Stomach (tissue), 9 donors: ENCODE results near the gene IL2. TPM values are rescaled to one million over a fixed set of nuclear protein-coding genes. Genes with fewer than 3 reads are reported as not detected.

ENCODE experiments used
- DNase-seq, 2 donors: peaks; one replicate each; pipeline versions ENCODE4 v3.0.0 to v3.0.0-alpha.2; 2013 to 2019
- H3K27ac ChIP-seq, 5 donors: fragments of 200-600 bp in 4 of 5; sonication (generic) in 4 of 5; one replicate each; pipeline ENCODE4 v1.5.1; 2013 to 2019; ENCODE audit warnings: mild to moderate bottlenecking in 1 of 5, moderate library complexity in 1 of 5
- H3K27me3 ChIP-seq, 3 donors: fragments of 200-600 bp; sonication (generic); one replicate each; pipeline ENCODE4 v1.5.1; 2017 to 2019; ENCODE audit warnings: mixed run types in 1 of 3
- H3K36me3 ChIP-seq, 4 donors: fragments of 200-600 bp; sonication (generic); 1 replicate in 3 of 4; 2 replicates in 1 of 4; pipeline ENCODE4 v1.5.1; 2016 to 2019
- H3K4me1 ChIP-seq, 4 donors: fragments of 200-600 bp; sonication (generic); one replicate each; pipeline ENCODE4 v1.5.1; 2016 to 2019
- H3K4me3 ChIP-seq, 4 donors: fragments of 200-600 bp; sonication (generic) in 3 of 4; one replicate each; pipeline ENCODE4 v1.5.1; 2016 to 2019; ENCODE audit warnings: mild to moderate bottlenecking in 1 of 4
- H3K9me3 ChIP-seq, 4 donors: fragments of 200-600 bp; sonication (generic); one replicate each; pipeline ENCODE4 v1.5.1; 2016 to 2019
- EP300 ChIP-seq: sonication (generic); formaldehyde crosslinking; IDR thresholded peaks from one replicate; pipeline ENCODE4 v1.6.1; 2017; ENCODE audit warnings: antibody characterized with exemption
- POLR2A ChIP-seq, 4 donors: fragments of 450-650 bp; IDR thresholded peaks; one replicate each; pipeline ENCODE4 v1.6.1; 2016; ENCODE audit warnings: antibody characterized with exemption in 4 of 4, control low read depth in 2 of 4, mild to moderate bottlenecking in 1 of 4, moderate library complexity in 1 of 4
- POLR2AphosphoS5 ChIP-seq, 3 donors: sonication (generic); formaldehyde crosslinking; IDR thresholded peaks; one replicate each; pipeline ENCODE4 v1.6.1; 2016; ENCODE audit warnings: antibody characterized with exemption in 3 of 3
- WGBS, 5 donors: extraction: QIAGEN DNeasy Blood & Tissue Kit in 3 of 5; methylation state at CpG; one replicate each; pipeline versions ENCODE4 v1.1.5 to v1.1.7; 2013 to 2018; 5-methylcytosine and 5-hydroxymethylcytosine counted together
- intact Hi-C: fragments of 100-400 bp; cut with DNase I; formaldehyde crosslinking; loops from one replicate; pipeline ENCODE4 v1.15.1; 2023; ENCODE audit warnings: low total_unique reads
- polyA plus RNA-seq, 3 donors: library from polyadenylated mRNA; stranded (reverse); fragments of 200-250 nt; gene quantifications; one replicate each; pipeline ENCODE4 v1.2.3, GENCODE V29; 2013
- total RNA-seq, 5 donors: library from RNA; depleted of rRNA; stranded (reverse); fragments of >200 nt; gene quantifications; one replicate each; pipeline versions ENCODE4 v1.1.0 to v1.2.3, GENCODE V29; 2014 to 2016
- TF ChIP-seq, protein P1 (sequence below), 7 experiments: fragments of 450-650 bp in 4 of 7; fragments of 200-600 bp in 3 of 7; sonication (generic) in 3 of 7; IDR thresholded peaks; one replicate each; pipeline ENCODE4 v1.5.1; 2016 to 2019; ENCODE audit warnings: antibody characterized with exemption in 7 of 7, control low read depth in 2 of 7, mild to moderate bottlenecking in 1 of 7
- donor health status: healthy with polysubstance abuse.
- donor health status: Bipolar disorder and iron deficiency.
- donor health status: healthy.

IL2 gene
- total and polyA plus RNA-seq, 8 donors = 1.5 TPM; not detected in 7

DNA sequence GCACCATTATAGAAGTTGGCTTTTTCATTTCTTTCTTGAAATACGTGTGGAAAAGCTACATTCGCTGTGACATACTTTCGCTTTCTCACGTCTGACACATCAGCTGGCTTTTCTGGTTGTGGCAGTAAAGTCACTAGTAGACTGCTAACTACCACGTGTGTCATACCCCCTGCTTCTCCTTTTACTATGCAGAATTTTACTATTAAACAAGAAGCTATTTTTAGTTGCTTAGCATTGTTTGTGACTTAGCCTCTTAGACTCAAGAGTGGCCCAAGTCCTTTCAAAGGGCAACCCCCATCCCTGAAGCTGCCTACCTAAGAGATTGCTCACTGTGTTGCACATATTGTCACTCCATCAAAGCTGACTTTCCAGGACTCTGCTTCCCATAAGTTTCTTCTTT, 2.1 kb upstream of the IL2 start:
- 27 to 34% (median 32%) methylated on average over 5 of the region's 5 CpGs for WGBS, 5 donors
- no peaks in the 10 kb centered on the region for H3K4me1 ChIP-seq
- H3K9me3 ChIP-seq = no peaks in the 10 kb centered on the region
- H3K27me3 ChIP-seq = no peaks in the 10 kb centered on the region
- H3K4me3 ChIP-seq = peak overlapping the region in 3 of 4 donors; percentile 22 to 32 (median 31)
- peak in 1 of 2 donors; percentile 42 for DNase-seq
- TF ChIP-seq EP300 (no peak), POLR2AphosphoS5 (IDR thresholded peaks at IDR 0.05) (no peak), POLR2A (IDR thresholded peaks at IDR 0.05) (no peak)
- TF ChIP-seq, protein P1, sequence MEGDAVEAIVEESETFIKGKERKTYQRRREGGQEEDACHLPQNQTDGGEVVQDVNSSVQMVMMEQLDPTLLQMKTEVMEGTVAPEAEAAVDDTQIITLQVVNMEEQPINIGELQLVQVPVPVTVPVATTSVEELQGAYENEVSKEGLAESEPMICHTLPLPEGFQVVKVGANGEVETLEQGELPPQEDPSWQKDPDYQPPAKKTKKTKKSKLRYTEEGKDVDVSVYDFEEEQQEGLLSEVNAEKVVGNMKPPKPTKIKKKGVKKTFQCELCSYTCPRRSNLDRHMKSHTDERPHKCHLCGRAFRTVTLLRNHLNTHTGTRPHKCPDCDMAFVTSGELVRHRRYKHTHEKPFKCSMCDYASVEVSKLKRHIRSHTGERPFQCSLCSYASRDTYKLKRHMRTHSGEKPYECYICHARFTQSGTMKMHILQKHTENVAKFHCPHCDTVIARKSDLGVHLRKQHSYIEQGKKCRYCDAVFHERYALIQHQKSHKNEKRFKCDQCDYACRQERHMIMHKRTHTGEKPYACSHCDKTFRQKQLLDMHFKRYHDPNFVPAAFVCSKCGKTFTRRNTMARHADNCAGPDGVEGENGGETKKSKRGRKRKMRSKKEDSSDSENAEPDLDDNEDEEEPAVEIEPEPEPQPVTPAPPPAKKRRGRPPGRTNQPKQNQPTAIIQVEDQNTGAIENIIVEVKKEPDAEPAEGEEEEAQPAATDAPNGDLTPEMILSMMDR (IDR thresholded peaks at IDR 0.05) = no peak
- peak overlapping the region in 1 of 5 donors; percentile 44 for H3K27ac ChIP-seq
- no peaks in the 10 kb centered on the region for H3K36me3 ChIP-seq
- intact Hi-C loops = no loop called here

DNA sequence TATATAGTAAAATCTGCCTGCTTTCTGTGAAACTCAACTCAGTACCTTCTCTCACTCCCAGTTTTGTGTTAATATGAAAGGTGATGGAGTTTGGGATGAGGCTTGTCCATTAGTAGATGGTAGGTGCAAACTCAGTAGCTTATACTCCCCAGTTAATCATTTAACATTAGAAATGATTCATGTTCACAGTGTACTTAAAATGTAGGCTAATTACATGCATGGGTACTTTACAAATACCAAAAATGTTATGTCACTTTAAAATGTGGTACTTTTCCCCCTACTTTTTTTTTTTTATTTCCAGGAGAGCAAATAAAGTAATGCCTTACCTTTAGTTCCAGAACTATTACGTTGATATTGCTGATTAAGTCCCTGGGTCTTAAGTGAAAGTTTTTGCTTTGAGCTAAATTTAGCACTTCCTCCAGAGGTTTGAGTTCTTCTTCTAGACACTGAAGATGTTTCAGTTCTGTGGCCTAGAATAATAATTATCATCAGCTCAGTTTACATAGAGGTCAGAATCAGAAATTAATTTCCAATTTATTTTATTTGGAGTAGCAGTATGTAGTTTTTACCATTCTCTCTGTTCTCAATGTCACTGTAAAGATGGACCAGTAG, 3.0 kb downstream of the IL2 start:
- TF ChIP-seq, protein P1 (IDR thresholded peaks at IDR 0.05) = no peak
- TF ChIP-seq POLR2AphosphoS5 (IDR thresholded peaks at IDR 0.05) (no peak), EP300 (no peak), POLR2A (IDR thresholded peaks at IDR 0.05) (no peak)
- 9 to 21% (median 16%) methylated on average over 1 of the region's 1 CpG for WGBS, 5 donors
- H3K27ac ChIP-seq = no peak overlapping the region
- intact Hi-C loops = no loop called here
- H3K4me1 ChIP-seq = no peaks in the 10 kb centered on the region
- no peak for DNase-seq
- no peaks in the 10 kb centered on the region for H3K36me3 ChIP-seq
- H3K4me3 ChIP-seq = no peak overlapping the region
- H3K9me3 ChIP-seq = no peaks in the 10 kb centered on the region
- no peaks in the 10 kb centered on the region for H3K27me3 ChIP-seq

DNA sequence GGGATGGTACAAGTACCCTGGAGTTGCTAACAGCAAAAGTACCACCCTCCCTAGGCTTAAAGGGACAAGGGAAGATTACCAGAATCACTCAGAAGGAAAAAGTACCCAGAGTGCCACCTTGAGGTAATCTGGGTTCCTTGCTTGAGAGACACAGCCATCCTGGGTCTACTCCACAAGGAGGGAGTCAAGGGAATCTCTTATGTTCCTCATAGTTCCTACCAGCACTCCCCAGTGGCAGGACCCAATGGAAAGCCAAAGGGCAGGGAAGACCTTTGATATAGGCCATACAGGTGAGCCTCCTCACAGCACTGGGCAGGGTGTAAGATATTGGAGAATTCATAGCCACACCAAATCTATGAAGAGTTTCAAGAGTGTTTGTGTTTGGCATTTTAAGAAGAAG, 5.7 kb downstream of the IL2 start:
- Histone ChIP-seq H3K9me3 (no peaks in the 10 kb centered on the region), H3K4me3 (no peak overlapping the region), H3K27ac (no peak overlapping the region), H3K27me3 (no peaks in the 10 kb centered on the region), H3K36me3 (no peaks in the 10 kb centered on the region), H3K4me1 (no peaks in the 10 kb centered on the region)
- peak in 1 of 2 donors; percentile 4 for DNase-seq
- intact Hi-C loops = no loop called here
- TF ChIP-seq, protein P1 (IDR thresholded peaks at IDR 0.05) = no peak
- TF ChIP-seq POLR2AphosphoS5 (IDR thresholded peaks at IDR 0.05) = no peak
- no peak for TF ChIP-seq EP300
- no peak for TF ChIP-seq POLR2A (IDR thresholded peaks at IDR 0.05)

DNA sequence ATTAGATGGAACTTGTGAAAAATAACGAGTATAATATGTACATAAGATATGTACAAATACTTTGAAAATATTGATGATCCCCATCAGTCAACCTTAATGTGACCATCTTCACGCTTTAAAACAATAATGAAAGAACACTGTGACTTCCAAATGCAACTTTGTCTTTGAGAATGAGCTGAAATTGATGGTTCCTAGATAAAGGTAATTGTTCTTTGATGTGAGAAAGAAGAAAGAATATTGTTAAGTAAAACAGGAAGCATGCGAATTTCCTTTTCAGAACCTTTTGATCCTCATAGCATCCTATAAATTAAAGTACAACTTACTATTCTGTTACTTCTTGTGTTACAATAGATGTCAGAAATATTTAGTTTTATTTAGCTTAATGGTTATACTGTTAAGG, 22.2 kb downstream of the IL2 start:
- H3K4me3 ChIP-seq = no peak overlapping the region
- TF ChIP-seq POLR2AphosphoS5 (IDR thresholded peaks at IDR 0.05) (no peak), EP300 (no peak), POLR2A (IDR thresholded peaks at IDR 0.05) (no peak)
- TF ChIP-seq, protein P1 (IDR thresholded peaks at IDR 0.05) = no peak
- H3K36me3 ChIP-seq = no peaks in the 10 kb centered on the region
- no peak for DNase-seq
- H3K4me1 ChIP-seq = no peaks in the 10 kb centered on the region
- 60 to 75% (median 74%) methylated on average over 3 of the region's 3 CpGs for WGBS, 5 donors
- no peaks in the 10 kb centered on the region for H3K27me3 ChIP-seq
- intact Hi-C loops = no loop called here
- no peaks in the 10 kb centered on the region for H3K9me3 ChIP-seq
- H3K27ac ChIP-seq = no peak overlapping the region
